DND-41 (cell line): ENCODE results near the gene ATP1A2.
"Not testable (repeated sequence)": the region's sequence is repeated elsewhere in the genome, so short reads cannot be mapped to it uniquely, and the experiment has no call there.

Experiments
- ATAC-seq: fragments of 200-7000 bp; cut with Tn5 transposase; 3 replicates; pipeline ENCODE4 v1.9.1; 2021; ENCODE audit warnings: low read depth; ENCODE audit not compliant: insufficient read depth
- DNase-seq: peaks from one replicate; pipeline ENCODE4 v3.0.0-alpha.2; 2020
- H2AFZ ChIP-seq: 2 replicates; pipeline ENCODE4 v1.6.0; 2012; ENCODE audit warnings: low read depth, low read length
- H3K27ac ChIP-seq: 2 replicates; pipeline ENCODE4 v1.5.1; 2012; ENCODE audit warnings: low read length, inconsistent platforms
- H3K27me3 ChIP-seq: fragments of 200-600 bp; sonication (generic); 2 replicates; pipeline ENCODE4 v1.6.0; 2012; ENCODE audit warnings: low read length, mild to moderate bottlenecking, inconsistent platforms; ENCODE audit not compliant: insufficient read depth, poor library complexity
- H3K36me3 ChIP-seq: 2 replicates; pipeline ENCODE4 v1.5.1; 2012; ENCODE audit warnings: low read length, inconsistent platforms; ENCODE audit not compliant: insufficient read depth
- H3K4me1 ChIP-seq: 2 replicates; pipeline ENCODE4 v1.5.1; 2012; ENCODE audit warnings: mild to moderate bottlenecking, low read length; ENCODE audit not compliant: insufficient read depth
- H3K4me2 ChIP-seq: 2 replicates; pipeline ENCODE4 v1.6.0; 2012; ENCODE audit warnings: mild to moderate bottlenecking, moderate library complexity, low read length, inconsistent platforms; ENCODE audit not compliant: insufficient read depth
- H3K4me3 ChIP-seq, 2 experiments: fragments of 200-600 bp in 1 of 2; shearing (Covaris generic) in 1 of 2; 2 replicates each; pipeline ENCODE4 v1.5.1; 2012 to 2016; ENCODE audit warnings: inconsistent platforms in 2 of 2, low read length in 2 of 2, mild to moderate bottlenecking in 2 of 2, low read depth in 1 of 2, moderate library complexity in 1 of 2
- H3K79me2 ChIP-seq: 2 replicates; pipeline ENCODE4 v1.6.0; 2012; ENCODE audit warnings: low read length, inconsistent platforms; ENCODE audit not compliant: insufficient read depth
- H3K9ac ChIP-seq: 2 replicates; pipeline ENCODE4 v1.6.0; 2012; ENCODE audit warnings: low read depth, mild to moderate bottlenecking, inconsistent platforms, low read length, moderate library complexity
- H3K9me3 ChIP-seq: 2 replicates; pipeline ENCODE4 v1.5.1; 2012; ENCODE audit warnings: low read length, moderate library complexity, mild to moderate bottlenecking, inconsistent platforms; ENCODE audit not compliant: insufficient read depth, severe bottlenecking
- H4K20me1 ChIP-seq: 2 replicates; pipeline ENCODE4 v1.6.0; 2012; ENCODE audit warnings: low read length; ENCODE audit not compliant: insufficient read depth
- EZH2 ChIP-seq: IDR thresholded peaks from 3 replicates; pipeline ENCODE4 v1.6.1; 2012; ENCODE audit warnings: borderline replicate concordance, low read depth, mild to moderate bottlenecking, moderate library complexity, low read length, inconsistent platforms; ENCODE audit not compliant: severe bottlenecking
- TF ChIP-seq, protein P1 (sequence below): IDR thresholded peaks from 2 replicates; pipeline ENCODE4 v1.5.1; 2012; ENCODE audit warnings: borderline replicate concordance, low read length, moderate library complexity, mild to moderate bottlenecking; ENCODE audit not compliant: poor library complexity, severe bottlenecking; ENCODE audit errors: extremely low read depth

The ATP1A2 gene

DNA sequence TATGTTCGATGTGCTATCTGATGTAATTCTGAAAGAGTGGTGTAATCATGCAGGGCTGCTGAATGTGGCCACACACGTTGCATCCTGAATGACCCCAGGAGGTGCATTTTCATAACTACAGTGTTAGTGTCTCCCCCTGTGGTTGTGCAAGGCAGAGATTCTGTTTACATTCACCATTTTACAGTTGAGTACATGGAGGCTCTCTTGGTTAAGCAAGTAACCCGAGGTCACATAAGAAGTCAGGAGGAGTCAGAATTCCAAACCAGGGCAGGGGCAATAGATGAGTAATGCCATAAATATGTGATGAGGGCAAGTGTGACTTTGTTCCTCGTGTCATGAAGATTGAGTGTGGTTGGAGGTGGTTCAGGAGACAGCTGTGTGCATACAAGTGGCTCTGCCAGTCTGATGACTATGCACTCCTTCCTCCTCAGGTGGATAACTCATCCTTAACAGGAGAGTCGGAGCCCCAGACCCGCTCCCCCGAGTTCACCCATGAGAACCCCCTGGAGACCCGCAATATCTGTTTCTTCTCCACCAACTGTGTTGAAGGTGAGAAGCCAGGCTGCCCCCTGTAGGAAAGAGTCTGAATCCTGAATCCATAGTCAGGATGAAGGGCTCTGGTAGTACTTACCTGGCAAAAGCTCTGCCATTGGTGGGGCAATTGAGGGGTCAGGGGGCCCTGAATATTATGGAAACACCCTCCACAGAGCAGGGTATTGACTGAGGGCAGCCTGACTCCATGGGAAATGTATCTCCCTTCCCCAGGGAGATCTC, 9.3 kb downstream of the ATP1A2 start:
- Histone ChIP-seq H3K9me3 (no peaks in the 10 kb centered on the region), H3K4me3 (no peak overlapping the region), H3K36me3 (no peaks in the 10 kb centered on the region), H3K79me2 (no peaks in the 10 kb centered on the region), H3K4me1 (no peaks in the 10 kb centered on the region), H4K20me1 (no peaks in the 10 kb centered on the region), H3K9ac (no peak overlapping the region), H2AFZ (no peak overlapping the region), H3K27me3 (peaks cover 14% of the 10 kb centered on the region), H3K27ac (no peak overlapping the region), H3K4me2 (no peak overlapping the region)
- TF ChIP-seq, protein P1, sequence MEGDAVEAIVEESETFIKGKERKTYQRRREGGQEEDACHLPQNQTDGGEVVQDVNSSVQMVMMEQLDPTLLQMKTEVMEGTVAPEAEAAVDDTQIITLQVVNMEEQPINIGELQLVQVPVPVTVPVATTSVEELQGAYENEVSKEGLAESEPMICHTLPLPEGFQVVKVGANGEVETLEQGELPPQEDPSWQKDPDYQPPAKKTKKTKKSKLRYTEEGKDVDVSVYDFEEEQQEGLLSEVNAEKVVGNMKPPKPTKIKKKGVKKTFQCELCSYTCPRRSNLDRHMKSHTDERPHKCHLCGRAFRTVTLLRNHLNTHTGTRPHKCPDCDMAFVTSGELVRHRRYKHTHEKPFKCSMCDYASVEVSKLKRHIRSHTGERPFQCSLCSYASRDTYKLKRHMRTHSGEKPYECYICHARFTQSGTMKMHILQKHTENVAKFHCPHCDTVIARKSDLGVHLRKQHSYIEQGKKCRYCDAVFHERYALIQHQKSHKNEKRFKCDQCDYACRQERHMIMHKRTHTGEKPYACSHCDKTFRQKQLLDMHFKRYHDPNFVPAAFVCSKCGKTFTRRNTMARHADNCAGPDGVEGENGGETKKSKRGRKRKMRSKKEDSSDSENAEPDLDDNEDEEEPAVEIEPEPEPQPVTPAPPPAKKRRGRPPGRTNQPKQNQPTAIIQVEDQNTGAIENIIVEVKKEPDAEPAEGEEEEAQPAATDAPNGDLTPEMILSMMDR, result no peak
- TF ChIP-seq EZH2, result no peak
- DNase-seq (no peak), ATAC-seq (no peak)

DNA sequence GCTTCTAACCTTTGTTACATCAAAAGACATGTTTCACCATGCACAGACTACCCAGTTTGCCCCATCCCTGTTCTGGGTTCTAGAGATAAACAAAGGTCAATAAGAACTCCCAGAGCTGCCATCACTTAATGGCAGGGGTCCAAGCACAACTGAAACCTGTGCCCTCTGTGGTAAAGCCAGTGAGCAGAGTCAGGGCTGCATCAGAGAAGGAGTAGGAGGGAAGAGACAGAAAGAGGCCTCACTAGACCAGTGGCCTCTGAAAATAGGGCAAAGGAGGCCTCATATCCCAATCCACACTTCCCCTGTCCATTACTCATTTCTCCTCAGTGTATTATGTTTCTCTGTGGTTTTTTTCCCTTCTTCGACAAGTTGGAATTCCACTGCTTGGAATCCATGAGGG, 10.2 kb downstream of the ATP1A2 start:
- Histone ChIP-seq H3K9me3 (no peaks in the 10 kb centered on the region), H3K4me2 (no peak overlapping the region), H3K4me1 (no peaks in the 10 kb centered on the region), H3K4me3 (no peak overlapping the region), H4K20me1 (no peaks in the 10 kb centered on the region), H3K36me3 (no peaks in the 10 kb centered on the region), H2AFZ (no peak overlapping the region), H3K9ac (no peak overlapping the region), H3K27me3 (peaks cover 14% of the 10 kb centered on the region), H3K27ac (no peak overlapping the region), H3K79me2 (no peaks in the 10 kb centered on the region)
- DNase-seq, result no peak
- ATAC-seq, result no peak
- no peak for TF ChIP-seq EZH2
- TF ChIP-seq, protein P1, result no peak

DNA sequence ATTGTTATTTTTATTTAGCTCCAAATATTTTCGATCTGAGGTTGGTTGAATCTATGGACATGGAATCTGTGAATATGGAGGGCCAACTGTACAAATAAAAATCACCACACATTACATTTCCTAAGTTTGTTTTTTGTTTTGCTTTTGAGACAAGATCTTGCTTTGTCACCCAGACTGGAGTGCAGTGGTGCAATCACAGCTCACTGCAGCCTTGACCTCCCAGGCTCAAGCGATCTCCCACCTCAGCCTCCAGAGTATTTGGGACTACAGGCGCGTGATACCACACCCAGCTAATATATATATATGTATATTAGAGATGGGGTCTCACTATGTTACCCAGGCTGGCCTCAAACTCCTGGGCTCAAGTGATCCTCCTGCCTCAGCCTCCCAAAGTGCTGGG, 10.8 kb downstream of the ATP1A2 start:
- DNase-seq, H2AFZ ChIP-seq, H3K79me2 ChIP-seq, H3K9me3 ChIP-seq, H3K36me3 ChIP-seq, ATAC-seq, H3K4me3 ChIP-seq, H3K4me2 ChIP-seq, H4K20me1 ChIP-seq, H3K9ac ChIP-seq, H3K27ac ChIP-seq, H3K4me1 ChIP-seq: not testable (repeated sequence)
- H3K27me3 ChIP-seq, result peaks cover 13% of the 10 kb centered on the region

DNA sequence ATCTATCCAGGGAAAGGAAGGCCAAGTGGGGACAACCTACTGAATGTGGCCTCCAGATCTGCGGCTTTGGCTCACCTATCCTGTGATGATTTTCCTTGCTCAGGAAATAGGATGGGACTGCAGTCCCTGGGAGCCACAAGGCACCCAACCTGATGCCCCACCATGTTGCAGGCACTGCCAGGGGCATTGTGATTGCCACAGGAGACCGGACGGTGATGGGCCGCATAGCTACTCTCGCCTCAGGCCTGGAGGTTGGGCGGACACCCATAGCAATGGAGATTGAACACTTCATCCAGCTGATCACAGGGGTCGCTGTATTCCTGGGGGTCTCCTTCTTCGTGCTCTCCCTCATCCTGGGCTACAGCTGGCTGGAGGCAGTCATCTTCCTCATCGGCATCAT, 11.8 kb downstream of the ATP1A2 start:
- TF ChIP-seq, protein P1, result no peak
- no peak for TF ChIP-seq EZH2
- Histone ChIP-seq H3K4me1 (no peaks in the 10 kb centered on the region), H3K4me2 (no peak overlapping the region)

More for the DNA sequence above, 11.8 kb downstream of the ATP1A2 start:
- Histone ChIP-seq H3K27me3 (peaks cover 16% of the 10 kb centered on the region), H3K79me2 (no peaks in the 10 kb centered on the region), H3K9me3 (no peaks in the 10 kb centered on the region), H3K27ac (no peak overlapping the region), H3K36me3 (no peaks in the 10 kb centered on the region), H3K4me3 (no peak overlapping the region), H2AFZ (no peak overlapping the region), H3K9ac (no peak overlapping the region), H4K20me1 (no peaks in the 10 kb centered on the region)
- DNase-seq (no peak), ATAC-seq (no peak)
